H1 (cell line): ENCODE results near the gene SPG11. TPM values are rescaled to one million over a fixed set of nuclear protein-coding genes. Genes with fewer than 3 reads are reported as not detected.

Source experiments
- CHD1 ChIP-seq: IDR thresholded peaks from 2 replicates; pipeline ENCODE4 v1.6.1; 2012; ENCODE audit warnings: low read depth, low read length, improper control_type of control experiment
- NRF1 ChIP-seq: IDR thresholded peaks from 2 replicates; pipeline ENCODE4 v1.6.1; 2011; ENCODE audit warnings: mild to moderate bottlenecking, low read depth, low read length, improper control_type of control experiment
- POU5F1 ChIP-seq: IDR thresholded peaks from 2 replicates; pipeline ENCODE4 v1.6.1; 2011; ENCODE audit warnings: low read depth, mild to moderate bottlenecking, low read length, moderate library complexity
- TAF7 ChIP-seq: optimal IDR thresholded peaks from 2 replicates; pipeline ENCODE3; 2011; ENCODE audit warnings: low read depth, mild to moderate bottlenecking, inconsistent platforms, low read length, moderate library complexity, borderline replicate concordance
- TCF12 ChIP-seq: IDR thresholded peaks from 2 replicates; pipeline ENCODE4 v1.6.1; 2011; ENCODE audit warnings: low read depth, mild to moderate bottlenecking, low read length
- polyA plus RNA-seq, 7 experiments: library from polyadenylated mRNA; depleted of rRNA in 3 of 7; stranded (reverse) in 5 of 7; unstranded in 2 of 7; fragments of >200 nt in 5 of 7; fragments of 200-250 nt in 2 of 7; gene quantifications; 1 replicate in 5 of 7; 2 replicates in 1 of 7; 4 replicates in 1 of 7; pipeline versions ENCODE4 v1.2.1 to v1.2.3, GENCODE V29; 2011 to 2013; ENCODE audit warnings: missing spikeins in 2 of 7, mixed read lengths in 2 of 7
- total RNA-seq: library from RNA; stranded (reverse); fragmentation: NEBNext Ultra II Directional; extraction: Animal tissue kit (Norgen Biotek cat#: 25700); gene quantifications from 2 replicates; pipeline ENCODE4 v1.2.1, GENCODE V29; 2021
- TF ChIP-seq, protein P1 (sequence below): fragments of 300-600 bp; sonication (generic); IDR thresholded peaks from 2 replicates; pipeline ENCODE4 v1.7.1; 2012; ENCODE audit warnings: low read length, moderate library complexity, mild to moderate bottlenecking, inconsistent platforms; ENCODE audit not compliant: insufficient replicate concordance

The SPG11 gene
- total and polyA plus RNA-seq, 2 of the 8 experiments (the other 6 are each of a cell fraction or from before 2014, with no cell fraction given), result 37.1 to 38.6 TPM

DNA sequence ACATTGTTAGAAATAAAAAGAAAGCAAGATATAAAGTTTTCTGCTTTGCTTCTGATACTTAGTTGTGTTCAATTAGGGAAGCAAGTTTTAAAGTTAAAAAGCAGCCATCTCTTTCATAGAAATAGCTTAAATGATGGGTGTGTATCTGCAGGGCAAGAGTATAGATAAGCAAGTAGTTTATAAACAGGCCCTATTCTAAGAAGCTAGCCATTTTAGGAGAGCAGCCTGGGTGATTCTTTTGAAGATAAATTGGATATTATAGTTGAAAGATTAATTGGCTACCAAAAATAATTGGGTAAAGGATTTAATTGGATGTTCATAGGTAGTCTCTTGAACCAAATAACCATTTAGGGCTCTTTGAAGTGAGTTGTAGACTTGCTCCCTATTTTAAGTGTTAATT, 120.9 kb downstream of the SPG11 start (continued):
- TF ChIP-seq, protein P1, sequence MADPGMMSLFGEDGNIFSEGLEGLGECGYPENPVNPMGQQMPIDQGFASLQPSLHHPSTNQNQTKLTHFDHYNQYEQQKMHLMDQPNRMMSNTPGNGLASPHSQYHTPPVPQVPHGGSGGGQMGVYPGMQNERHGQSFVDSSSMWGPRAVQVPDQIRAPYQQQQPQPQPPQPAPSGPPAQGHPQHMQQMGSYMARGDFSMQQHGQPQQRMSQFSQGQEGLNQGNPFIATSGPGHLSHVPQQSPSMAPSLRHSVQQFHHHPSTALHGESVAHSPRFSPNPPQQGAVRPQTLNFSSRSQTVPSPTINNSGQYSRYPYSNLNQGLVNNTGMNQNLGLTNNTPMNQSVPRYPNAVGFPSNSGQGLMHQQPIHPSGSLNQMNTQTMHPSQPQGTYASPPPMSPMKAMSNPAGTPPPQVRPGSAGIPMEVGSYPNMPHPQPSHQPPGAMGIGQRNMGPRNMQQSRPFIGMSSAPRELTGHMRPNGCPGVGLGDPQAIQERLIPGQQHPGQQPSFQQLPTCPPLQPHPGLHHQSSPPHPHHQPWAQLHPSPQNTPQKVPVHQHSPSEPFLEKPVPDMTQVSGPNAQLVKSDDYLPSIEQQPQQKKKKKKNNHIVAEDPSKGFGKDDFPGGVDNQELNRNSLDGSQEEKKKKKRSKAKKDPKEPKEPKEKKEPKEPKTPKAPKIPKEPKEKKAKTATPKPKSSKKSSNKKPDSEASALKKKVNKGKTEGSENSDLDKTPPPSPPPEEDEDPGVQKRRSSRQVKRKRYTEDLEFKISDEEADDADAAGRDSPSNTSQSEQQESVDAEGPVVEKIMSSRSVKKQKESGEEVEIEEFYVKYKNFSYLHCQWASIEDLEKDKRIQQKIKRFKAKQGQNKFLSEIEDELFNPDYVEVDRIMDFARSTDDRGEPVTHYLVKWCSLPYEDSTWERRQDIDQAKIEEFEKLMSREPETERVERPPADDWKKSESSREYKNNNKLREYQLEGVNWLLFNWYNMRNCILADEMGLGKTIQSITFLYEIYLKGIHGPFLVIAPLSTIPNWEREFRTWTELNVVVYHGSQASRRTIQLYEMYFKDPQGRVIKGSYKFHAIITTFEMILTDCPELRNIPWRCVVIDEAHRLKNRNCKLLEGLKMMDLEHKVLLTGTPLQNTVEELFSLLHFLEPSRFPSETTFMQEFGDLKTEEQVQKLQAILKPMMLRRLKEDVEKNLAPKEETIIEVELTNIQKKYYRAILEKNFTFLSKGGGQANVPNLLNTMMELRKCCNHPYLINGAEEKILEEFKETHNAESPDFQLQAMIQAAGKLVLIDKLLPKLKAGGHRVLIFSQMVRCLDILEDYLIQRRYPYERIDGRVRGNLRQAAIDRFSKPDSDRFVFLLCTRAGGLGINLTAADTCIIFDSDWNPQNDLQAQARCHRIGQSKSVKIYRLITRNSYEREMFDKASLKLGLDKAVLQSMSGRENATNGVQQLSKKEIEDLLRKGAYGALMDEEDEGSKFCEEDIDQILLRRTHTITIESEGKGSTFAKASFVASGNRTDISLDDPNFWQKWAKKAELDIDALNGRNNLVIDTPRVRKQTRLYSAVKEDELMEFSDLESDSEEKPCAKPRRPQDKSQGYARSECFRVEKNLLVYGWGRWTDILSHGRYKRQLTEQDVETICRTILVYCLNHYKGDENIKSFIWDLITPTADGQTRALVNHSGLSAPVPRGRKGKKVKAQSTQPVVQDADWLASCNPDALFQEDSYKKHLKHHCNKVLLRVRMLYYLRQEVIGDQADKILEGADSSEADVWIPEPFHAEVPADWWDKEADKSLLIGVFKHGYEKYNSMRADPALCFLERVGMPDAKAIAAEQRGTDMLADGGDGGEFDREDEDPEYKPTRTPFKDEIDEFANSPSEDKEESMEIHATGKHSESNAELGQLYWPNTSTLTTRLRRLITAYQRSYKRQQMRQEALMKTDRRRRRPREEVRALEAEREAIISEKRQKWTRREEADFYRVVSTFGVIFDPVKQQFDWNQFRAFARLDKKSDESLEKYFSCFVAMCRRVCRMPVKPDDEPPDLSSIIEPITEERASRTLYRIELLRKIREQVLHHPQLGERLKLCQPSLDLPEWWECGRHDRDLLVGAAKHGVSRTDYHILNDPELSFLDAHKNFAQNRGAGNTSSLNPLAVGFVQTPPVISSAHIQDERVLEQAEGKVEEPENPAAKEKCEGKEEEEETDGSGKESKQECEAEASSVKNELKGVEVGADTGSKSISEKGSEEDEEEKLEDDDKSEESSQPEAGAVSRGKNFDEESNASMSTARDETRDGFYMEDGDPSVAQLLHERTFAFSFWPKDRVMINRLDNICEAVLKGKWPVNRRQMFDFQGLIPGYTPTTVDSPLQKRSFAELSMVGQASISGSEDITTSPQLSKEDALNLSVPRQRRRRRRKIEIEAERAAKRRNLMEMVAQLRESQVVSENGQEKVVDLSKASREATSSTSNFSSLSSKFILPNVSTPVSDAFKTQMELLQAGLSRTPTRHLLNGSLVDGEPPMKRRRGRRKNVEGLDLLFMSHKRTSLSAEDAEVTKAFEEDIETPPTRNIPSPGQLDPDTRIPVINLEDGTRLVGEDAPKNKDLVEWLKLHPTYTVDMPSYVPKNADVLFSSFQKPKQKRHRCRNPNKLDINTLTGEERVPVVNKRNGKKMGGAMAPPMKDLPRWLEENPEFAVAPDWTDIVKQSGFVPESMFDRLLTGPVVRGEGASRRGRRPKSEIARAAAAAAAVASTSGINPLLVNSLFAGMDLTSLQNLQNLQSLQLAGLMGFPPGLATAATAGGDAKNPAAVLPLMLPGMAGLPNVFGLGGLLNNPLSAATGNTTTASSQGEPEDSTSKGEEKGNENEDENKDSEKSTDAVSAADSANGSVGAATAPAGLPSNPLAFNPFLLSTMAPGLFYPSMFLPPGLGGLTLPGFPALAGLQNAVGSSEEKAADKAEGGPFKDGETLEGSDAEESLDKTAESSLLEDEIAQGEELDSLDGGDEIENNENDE, result no peak
- TF ChIP-seq TAF7 (no peak), CHD1 (no peak), POU5F1 (no peak), TCF12 (no peak), NRF1 (no peak)
